Measurements from ENCODE around the gene ZNF541.
"Not testable (repeated sequence)": the region's sequence is repeated elsewhere in the genome, so short reads cannot be mapped to it uniquely, and the experiment has no call there.

The ZNF541 gene

GRCh38 chr19:47595944-47596343, 23.0 kb upstream of the ZNF541 start:
- Histone ChIP-seq H3K9ac (ENCODE audit: low read length) (no peak overlapping the region), H3K9me3 (ENCODE audit: control insufficient read depth, insufficient read depth, low read depth, low read length) (no peaks in the 10 kb centered on the region), H3K27me3 (ENCODE audit: control insufficient read depth, insufficient read depth, low read length) (no peaks in the 10 kb centered on the region), H3K27ac (ENCODE audit: low read depth, low read length) (no peak overlapping the region), H3K4me3 (ENCODE audit: low read depth, low read length) (no peak overlapping the region), H3K4me1 (ENCODE audit: control insufficient read depth, insufficient read depth, low read length) (peaks cover 6% of the 10 kb centered on the region), H3K36me3 (ENCODE audit: control insufficient read depth, insufficient read depth, low read length) (no peaks in the 10 kb centered on the region)

- Histone ChIP-seq H3K4me1 (ENCODE audit: control insufficient read depth, insufficient read depth, low read length) (peaks cover 6% of the 10 kb centered on the region), H3K4me3 (ENCODE audit: low read depth, low read length) (no peak overlapping the region), H3K27ac (ENCODE audit: low read depth, low read length) (no peak overlapping the region), H3K9ac (ENCODE audit: low read length) (no peak overlapping the region), H3K9me3 (ENCODE audit: control insufficient read depth, insufficient read depth, low read depth, low read length) (no peaks in the 10 kb centered on the region), H3K27me3 (ENCODE audit: control insufficient read depth, insufficient read depth, low read length) (no peaks in the 10 kb centered on the region), H3K36me3 (ENCODE audit: control insufficient read depth, insufficient read depth, low read length) (no peaks in the 10 kb centered on the region)
Observed at GRCh38 chr19:47593860-47594259, 20.9 kb upstream of the ZNF541 start.

- Histone ChIP-seq H3K9me3 (ENCODE audit: control insufficient read depth, insufficient read depth, low read depth, low read length) (peaks cover 14% of the 10 kb centered on the region), H3K9ac (ENCODE audit: low read length) (no peak overlapping the region), H3K4me3 (ENCODE audit: low read depth, low read length) (no peak overlapping the region), H3K4me1 (ENCODE audit: control insufficient read depth, insufficient read depth, low read length) (no peaks in the 10 kb centered on the region), H3K36me3 (ENCODE audit: control insufficient read depth, insufficient read depth, low read length) (no peaks in the 10 kb centered on the region), H3K27me3 (ENCODE audit: control insufficient read depth, insufficient read depth, low read length) (no peaks in the 10 kb centered on the region), H3K27ac (ENCODE audit: low read depth, low read length) (no peak overlapping the region)
Observed at GRCh38 chr19:47589824-47590223, 16.9 kb upstream of the ZNF541 start.

- Histone ChIP-seq H3K36me3 (ENCODE audit: control insufficient read depth, insufficient read depth, low read length) (no peaks in the 10 kb centered on the region), H3K4me1 (ENCODE audit: control insufficient read depth, insufficient read depth, low read length) (no peaks in the 10 kb centered on the region), H3K4me3 (ENCODE audit: low read depth, low read length) (no peak overlapping the region), H3K9me3 (ENCODE audit: control insufficient read depth, insufficient read depth, low read depth, low read length) (peaks cover 14% of the 10 kb centered on the region), H3K27ac (ENCODE audit: low read depth, low read length) (no peak overlapping the region), H3K9ac (ENCODE audit: low read length) (no peak overlapping the region), H3K27me3 (ENCODE audit: control insufficient read depth, insufficient read depth, low read length) (no peaks in the 10 kb centered on the region)
Observed at GRCh38 chr19:47587295-47587694, 14.3 kb upstream of the ZNF541 start.

- H3K9ac ChIP-seq (ENCODE audit: low read length); H3K27me3 ChIP-seq (ENCODE audit: control insufficient read depth, insufficient read depth, low read length); H3K4me1 ChIP-seq (ENCODE audit: control insufficient read depth, insufficient read depth, low read length); H3K4me3 ChIP-seq (ENCODE audit: low read depth, low read length); H3K36me3 ChIP-seq (ENCODE audit: control insufficient read depth, insufficient read depth, low read length); H3K27ac ChIP-seq (ENCODE audit: low read depth, low read length): not testable (repeated sequence)
- H3K9me3 ChIP-seq (ENCODE audit: control insufficient read depth, insufficient read depth, low read depth, low read length) = peaks cover 18% of the 10 kb centered on the region
Observed at GRCh38 chr19:47583161-47583560, 10.2 kb upstream of the ZNF541 start.

- peaks cover 18% of the 10 kb centered on the region for H3K9me3 ChIP-seq (ENCODE audit: control insufficient read depth, insufficient read depth, low read depth, low read length)
- no peaks in the 10 kb centered on the region for H3K36me3 ChIP-seq (ENCODE audit: control insufficient read depth, insufficient read depth, low read length)
- H3K27me3 ChIP-seq (ENCODE audit: control insufficient read depth, insufficient read depth, low read length) = no peaks in the 10 kb centered on the region
- H3K4me1 ChIP-seq (ENCODE audit: control insufficient read depth, insufficient read depth, low read length) = peaks cover 6% of the 10 kb centered on the region; the same call in 1 of the 2 replicates
- H3K4me3 ChIP-seq (ENCODE audit: low read depth, low read length) = no peak overlapping the region
- H3K9ac ChIP-seq (ENCODE audit: low read length) = no peak overlapping the region
- no peak overlapping the region for H3K27ac ChIP-seq (ENCODE audit: low read depth, low read length)
Observed at GRCh38 chr19:47582320-47582909, 9.5 kb upstream of the ZNF541 start.

- Histone ChIP-seq H3K27me3 (ENCODE audit: control insufficient read depth, insufficient read depth, low read length) (no peaks in the 10 kb centered on the region), H3K9ac (ENCODE audit: low read length) (no peak overlapping the region), H3K27ac (ENCODE audit: low read depth, low read length) (no peak overlapping the region), H3K36me3 (ENCODE audit: control insufficient read depth, insufficient read depth, low read length) (no peaks in the 10 kb centered on the region), H3K4me1 (ENCODE audit: control insufficient read depth, insufficient read depth, low read length) (peaks cover 6% of the 10 kb centered on the region; the same call in 1 of the 2 replicates), H3K4me3 (ENCODE audit: low read depth, low read length) (no peak overlapping the region), H3K9me3 (ENCODE audit: control insufficient read depth, insufficient read depth, low read depth, low read length) (peaks cover 15% of the 10 kb centered on the region)
Observed at GRCh38 chr19:47581605-47582319, 8.8 kb upstream of the ZNF541 start.

- peaks cover 6% of the 10 kb centered on the region; the same call in 1 of the 2 replicates for H3K4me1 ChIP-seq (ENCODE audit: control insufficient read depth, insufficient read depth, low read length)
- no peaks in the 10 kb centered on the region for H3K27me3 ChIP-seq (ENCODE audit: control insufficient read depth, insufficient read depth, low read length)
- no peak overlapping the region for H3K4me3 ChIP-seq (ENCODE audit: low read depth, low read length)
- H3K9ac ChIP-seq (ENCODE audit: low read length) = no peak overlapping the region
- H3K36me3 ChIP-seq (ENCODE audit: control insufficient read depth, insufficient read depth, low read length) = no peaks in the 10 kb centered on the region
- peaks cover 4% of the 10 kb centered on the region; the same call in 1 of the 2 replicates for H3K9me3 ChIP-seq (ENCODE audit: control insufficient read depth, insufficient read depth, low read depth, low read length)
- H3K27ac ChIP-seq (ENCODE audit: low read depth, low read length) = no peak overlapping the region
Observed at GRCh38 chr19:47580397-47580796, 7.4 kb upstream of the ZNF541 start.

GRCh38 chr19:47572635-47573034, 313 bp downstream of the ZNF541 start:
- Histone ChIP-seq H3K9me3 (ENCODE audit: control insufficient read depth, insufficient read depth, low read depth, low read length) (no peaks in the 10 kb centered on the region), H3K4me3 (ENCODE audit: low read depth, low read length) (no peak overlapping the region), H3K36me3 (ENCODE audit: control insufficient read depth, insufficient read depth, low read length) (no peaks in the 10 kb centered on the region)

GRCh38 chr19:47569331-47569730, 3.6 kb downstream of the ZNF541 start:
- H3K9me3 ChIP-seq (ENCODE audit: control insufficient read depth, insufficient read depth, low read depth, low read length) = no peaks in the 10 kb centered on the region
- no peak overlapping the region for H3K4me3 ChIP-seq (ENCODE audit: low read depth, low read length)
- H3K27ac ChIP-seq (ENCODE audit: low read depth, low read length) = no peak overlapping the region
- H3K9ac ChIP-seq (ENCODE audit: low read length) = no peak overlapping the region
- H3K27me3 ChIP-seq (ENCODE audit: control insufficient read depth, insufficient read depth, low read length) = no peaks in the 10 kb centered on the region; the same call in 1 of the 2 replicates
- H3K4me1 ChIP-seq (ENCODE audit: control insufficient read depth, insufficient read depth, low read length) = no peaks in the 10 kb centered on the region
- H3K36me3 ChIP-seq (ENCODE audit: control insufficient read depth, insufficient read depth, low read length) = no peaks in the 10 kb centered on the region

More at GRCh38 chr19:47572635-47573034, 313 bp downstream of the ZNF541 start:
- Histone ChIP-seq H3K9ac (ENCODE audit: low read length) (no peak overlapping the region), H3K27me3 (ENCODE audit: control insufficient read depth, insufficient read depth, low read length) (no peaks in the 10 kb centered on the region; the same call in 1 of the 2 replicates), H3K27ac (ENCODE audit: low read depth, low read length) (no peak overlapping the region), H3K4me1 (ENCODE audit: control insufficient read depth, insufficient read depth, low read length) (no peaks in the 10 kb centered on the region)

- no peaks in the 10 kb centered on the region for H3K36me3 ChIP-seq (ENCODE audit: control insufficient read depth, insufficient read depth, low read length)
- H3K27ac ChIP-seq (ENCODE audit: low read depth, low read length) = no peak overlapping the region
- H3K4me1 ChIP-seq (ENCODE audit: control insufficient read depth, insufficient read depth, low read length) = peaks cover 7% of the 10 kb centered on the region; the same call in 1 of the 2 replicates
- no peaks in the 10 kb centered on the region for H3K27me3 ChIP-seq (ENCODE audit: control insufficient read depth, insufficient read depth, low read length)
- no peaks in the 10 kb centered on the region for H3K9me3 ChIP-seq (ENCODE audit: control insufficient read depth, insufficient read depth, low read depth, low read length)
- H3K4me3 ChIP-seq (ENCODE audit: low read depth, low read length) = no peak overlapping the region
- H3K9ac ChIP-seq (ENCODE audit: low read length) = no peak overlapping the region
Observed at GRCh38 chr19:47564081-47564480, 8.9 kb downstream of the ZNF541 start.

All from HUES6 (cell line).